ENCODE measurements around the gene ACBD6.

Gene ACBD6

GRCh38 chr1:180402551-180402950 lies 99.8 kb downstream of the ACBD6 start:
- no peak for DNase-seq (ENCODE audit: low read depth)
- no peak overlapping the region for H3K4me3 ChIP-seq (ENCODE audit: low read depth, low read length)
- TF ChIP-seq, protein P1, sequence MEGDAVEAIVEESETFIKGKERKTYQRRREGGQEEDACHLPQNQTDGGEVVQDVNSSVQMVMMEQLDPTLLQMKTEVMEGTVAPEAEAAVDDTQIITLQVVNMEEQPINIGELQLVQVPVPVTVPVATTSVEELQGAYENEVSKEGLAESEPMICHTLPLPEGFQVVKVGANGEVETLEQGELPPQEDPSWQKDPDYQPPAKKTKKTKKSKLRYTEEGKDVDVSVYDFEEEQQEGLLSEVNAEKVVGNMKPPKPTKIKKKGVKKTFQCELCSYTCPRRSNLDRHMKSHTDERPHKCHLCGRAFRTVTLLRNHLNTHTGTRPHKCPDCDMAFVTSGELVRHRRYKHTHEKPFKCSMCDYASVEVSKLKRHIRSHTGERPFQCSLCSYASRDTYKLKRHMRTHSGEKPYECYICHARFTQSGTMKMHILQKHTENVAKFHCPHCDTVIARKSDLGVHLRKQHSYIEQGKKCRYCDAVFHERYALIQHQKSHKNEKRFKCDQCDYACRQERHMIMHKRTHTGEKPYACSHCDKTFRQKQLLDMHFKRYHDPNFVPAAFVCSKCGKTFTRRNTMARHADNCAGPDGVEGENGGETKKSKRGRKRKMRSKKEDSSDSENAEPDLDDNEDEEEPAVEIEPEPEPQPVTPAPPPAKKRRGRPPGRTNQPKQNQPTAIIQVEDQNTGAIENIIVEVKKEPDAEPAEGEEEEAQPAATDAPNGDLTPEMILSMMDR (IDR thresholded peaks at IDR 0.05; ENCODE audit: low read depth, low read length, missing control alignments), result no peak

- H3K4me3 ChIP-seq (ENCODE audit: low read depth, low read length), result no peak overlapping the region
- DNase-seq (ENCODE audit: low read depth), result no peak
Measured at GRCh38 chr1:180402001-180402400, 100.4 kb downstream of the ACBD6 start.

DNA sequence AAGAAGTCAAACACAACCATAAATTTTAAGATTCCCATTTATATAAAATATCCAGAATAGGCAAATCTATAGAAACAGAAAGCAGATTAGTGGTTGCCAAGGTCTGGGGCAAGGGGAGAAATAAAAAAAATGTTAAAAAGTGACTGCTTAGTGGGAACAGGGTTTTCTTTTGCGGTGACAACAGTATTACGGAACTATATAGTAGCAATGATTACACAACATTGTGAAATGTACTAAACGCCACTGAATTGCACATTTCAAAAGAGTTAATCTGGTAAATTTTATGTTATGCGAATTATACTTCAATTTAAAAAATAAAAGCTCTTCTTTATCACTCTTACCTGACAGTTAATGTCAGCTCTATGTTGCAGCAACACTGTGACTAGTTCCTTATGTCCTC lies 105.2 kb downstream of the ACBD6 start:
- DNase-seq (ENCODE audit: low read depth), result no peak
- no peak overlapping the region for H3K4me3 ChIP-seq (ENCODE audit: low read depth, low read length)
- TF ChIP-seq, protein P1 (IDR thresholded peaks at IDR 0.05; ENCODE audit: low read depth, low read length, missing control alignments), result no peak

More at GRCh38 chr1:180402001-180402400, 100.4 kb downstream of the ACBD6 start:
- TF ChIP-seq, protein P1 (IDR thresholded peaks at IDR 0.05; ENCODE audit: low read depth, low read length, missing control alignments), result no peak

DNA sequence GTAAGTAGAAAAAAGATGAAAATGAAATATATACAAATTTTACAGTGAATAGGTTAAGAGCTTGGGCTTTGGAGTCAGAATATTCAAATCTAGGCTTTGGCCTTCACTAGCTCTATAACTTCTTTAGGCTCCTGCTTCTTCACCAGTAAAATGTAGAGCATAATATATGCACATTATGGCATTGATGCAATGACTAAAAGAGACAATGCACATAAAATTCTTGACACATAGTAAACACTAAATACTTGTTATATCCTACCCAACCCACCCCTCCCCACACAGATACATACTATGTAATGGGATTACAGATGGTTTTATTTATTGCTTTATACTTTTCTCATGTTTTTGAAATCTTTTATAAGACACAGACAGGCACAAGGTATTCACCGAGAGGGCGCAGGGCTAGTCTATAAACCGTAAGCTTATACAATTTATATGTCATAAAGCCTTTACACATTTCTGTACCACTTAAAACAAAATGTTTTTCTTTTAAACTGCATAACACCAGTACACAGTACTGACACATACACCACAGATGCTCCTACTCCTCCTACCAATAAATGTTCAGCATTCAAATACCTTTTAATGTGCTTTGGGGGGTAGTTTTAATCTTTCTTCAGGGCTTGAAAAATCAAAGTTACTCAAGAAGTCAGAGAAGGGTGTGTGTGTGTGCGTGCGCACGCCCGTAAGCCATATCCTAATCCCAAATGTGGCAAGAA lies 109.8 kb downstream of the ACBD6 start:
- no peak overlapping the region for H3K4me3 ChIP-seq (ENCODE audit: low read depth, low read length)
- TF ChIP-seq, protein P1 (IDR thresholded peaks at IDR 0.05; ENCODE audit: low read depth, low read length, missing control alignments), result no peak
- no peak for DNase-seq (ENCODE audit: low read depth)

DNA sequence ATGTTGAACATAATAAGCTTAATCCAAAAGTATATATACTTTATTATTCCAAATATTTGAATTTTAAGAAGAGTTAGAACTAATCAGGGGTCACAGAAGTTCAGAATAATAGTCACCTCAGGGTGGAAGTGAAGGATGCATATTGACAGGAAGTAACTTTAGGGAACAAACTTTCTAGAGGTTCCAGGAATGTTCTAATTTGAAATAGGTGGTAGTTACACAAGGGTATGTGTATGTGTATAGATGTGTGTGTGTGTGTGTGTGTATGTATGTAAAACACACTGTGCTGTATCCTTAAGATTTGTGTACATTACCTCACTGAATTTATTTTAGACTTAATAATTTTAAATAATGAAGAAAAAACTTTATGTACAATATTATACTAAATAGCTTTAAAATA lies 110.4 kb downstream of the ACBD6 start:
- TF ChIP-seq, protein P1 (IDR thresholded peaks at IDR 0.05; ENCODE audit: low read depth, low read length, missing control alignments), result no peak
- no peak for DNase-seq (ENCODE audit: low read depth)
- H3K4me3 ChIP-seq (ENCODE audit: low read depth, low read length), result no peak overlapping the region

- TF ChIP-seq, protein P1 (IDR thresholded peaks at IDR 0.05; ENCODE audit: low read depth, low read length, missing control alignments), result no peak
Measured at GRCh38 chr1:180387413-180387812, 115.0 kb downstream of the ACBD6 start.

More at GRCh38 chr1:180387413-180387812, 115.0 kb downstream of the ACBD6 start:
- no peak for DNase-seq (ENCODE audit: low read depth)
- no peak overlapping the region for H3K4me3 ChIP-seq (ENCODE audit: low read depth, low read length)
